Nephron progenitor cell (in vitro differentiated cells): ENCODE data around the gene XRCC4.

Experiments used
- DNase-seq: peaks from one replicate; pipeline ENCODE4 v3.0.0; 2021
- H3K27ac Mint-ChIP-seq: 2 replicates; pipeline ENCODE4 v1.8.0; 2021; ENCODE audit warnings: mild to moderate bottlenecking, moderate library complexity, mixed read lengths
- H3K27me3 Mint-ChIP-seq: 2 replicates; pipeline ENCODE4 v1.8.0; 2021; ENCODE audit warnings: mild to moderate bottlenecking, low read depth, mixed read lengths; ENCODE audit not compliant: poor library complexity
- H3K36me3 Mint-ChIP-seq: 2 replicates; pipeline ENCODE4 v1.8.0; 2021; ENCODE audit warnings: low read depth, mixed read lengths
- H3K4me1 Mint-ChIP-seq: 2 replicates; pipeline ENCODE4 v1.8.0; 2021; ENCODE audit warnings: mixed read lengths
- H3K4me3 Mint-ChIP-seq: 2 replicates; pipeline ENCODE4 v1.8.0; 2021; ENCODE audit warnings: mild to moderate bottlenecking, moderate library complexity, mixed read lengths
- H3K9me3 Mint-ChIP-seq: 2 replicates; pipeline ENCODE4 v1.8.0; 2021; ENCODE audit warnings: mild to moderate bottlenecking, moderate library complexity, mixed read lengths
- CTCF ChIP-seq: fragments of 200-600 bp; sonication (generic); IDR thresholded peaks from 2 replicates; pipeline ENCODE4 v1.5.0; 2021; ENCODE audit warnings: antibody characterized with exemption

XRCC4 gene

DNA sequence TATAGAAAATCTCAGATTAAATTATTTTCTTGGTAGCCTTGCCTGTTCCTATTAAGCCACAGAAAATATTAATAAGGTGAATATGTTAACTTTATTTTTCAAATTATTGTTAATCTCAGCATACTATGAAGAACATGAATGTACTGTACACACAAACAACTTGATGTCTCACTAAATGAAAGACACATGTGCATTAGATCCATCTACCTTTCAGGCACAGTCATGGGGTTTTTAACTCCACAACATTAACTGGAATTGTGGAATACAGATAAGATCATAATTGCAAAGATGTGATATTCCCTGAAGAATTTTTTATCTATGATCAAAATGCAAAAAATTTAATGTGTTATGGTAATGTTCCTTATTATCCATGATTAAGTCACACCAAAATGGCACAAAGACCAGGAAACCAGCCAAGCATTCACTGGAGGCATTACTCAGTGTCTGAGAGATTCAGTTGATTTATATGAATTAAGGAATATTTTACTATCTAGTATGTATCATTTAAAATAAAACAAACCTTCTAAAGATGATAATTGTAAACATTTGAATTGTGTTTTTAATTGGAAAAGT, 244.2 kb downstream of the XRCC4 start:
- Mint-ChIP-seq H3K36me3 (no peaks in the 10 kb centered on the region), H3K27ac (no peak overlapping the region), H3K9me3 (no peaks in the 10 kb centered on the region), H3K4me1 (no peaks in the 10 kb centered on the region), H3K27me3 (no peaks in the 10 kb centered on the region), H3K4me3 (no peak overlapping the region)
- no peak for TF ChIP-seq CTCF
- no peak for DNase-seq

- H3K27ac Mint-ChIP-seq, result no peak overlapping the region
- no peaks in the 10 kb centered on the region for H3K9me3 Mint-ChIP-seq
- H3K4me1 Mint-ChIP-seq, result no peaks in the 10 kb centered on the region
- no peak overlapping the region for H3K4me3 Mint-ChIP-seq
- no peak for DNase-seq
- no peaks in the 10 kb centered on the region for H3K36me3 Mint-ChIP-seq
- no peak for TF ChIP-seq CTCF
- H3K27me3 Mint-ChIP-seq, result no peaks in the 10 kb centered on the region
Observed at GRCh38 chr5:83322273-83322924, 245.1 kb downstream of the XRCC4 start.

- Mint-ChIP-seq H3K4me1 (no peaks in the 10 kb centered on the region), H3K27me3 (no peaks in the 10 kb centered on the region), H3K4me3 (no peak overlapping the region), H3K9me3 (no peaks in the 10 kb centered on the region), H3K27ac (no peak overlapping the region), H3K36me3 (no peaks in the 10 kb centered on the region)
- no peak for TF ChIP-seq CTCF
- DNase-seq, result no peak
Observed at GRCh38 chr5:83323557-83324180, 246.3 kb downstream of the XRCC4 start.

DNA sequence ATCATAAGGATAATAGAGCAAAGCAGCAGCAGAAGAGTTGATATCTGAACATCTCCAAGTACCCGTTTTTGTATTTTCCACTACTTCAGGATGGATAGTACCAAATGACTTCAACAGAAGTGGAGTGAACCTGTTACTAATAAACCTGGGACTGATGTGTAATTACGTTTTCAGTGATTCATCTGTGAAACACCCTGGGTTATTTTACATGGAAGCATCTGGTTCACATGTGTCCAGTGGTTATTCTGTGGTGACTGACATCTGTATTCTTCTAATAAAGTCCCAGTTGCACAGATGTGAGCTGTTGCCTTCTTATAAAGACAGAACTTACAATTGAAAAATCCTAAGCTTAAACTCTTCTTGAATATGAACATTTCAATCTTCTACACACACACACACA, 254.5 kb downstream of the XRCC4 start:
- H3K27me3 Mint-ChIP-seq, result no peaks in the 10 kb centered on the region
- no peaks in the 10 kb centered on the region for H3K9me3 Mint-ChIP-seq
- no peaks in the 10 kb centered on the region for H3K36me3 Mint-ChIP-seq
- no peak for TF ChIP-seq CTCF
- H3K27ac Mint-ChIP-seq, result no peak overlapping the region
- no peak overlapping the region for H3K4me3 Mint-ChIP-seq
- no peak for DNase-seq
- no peaks in the 10 kb centered on the region for H3K4me1 Mint-ChIP-seq

DNA sequence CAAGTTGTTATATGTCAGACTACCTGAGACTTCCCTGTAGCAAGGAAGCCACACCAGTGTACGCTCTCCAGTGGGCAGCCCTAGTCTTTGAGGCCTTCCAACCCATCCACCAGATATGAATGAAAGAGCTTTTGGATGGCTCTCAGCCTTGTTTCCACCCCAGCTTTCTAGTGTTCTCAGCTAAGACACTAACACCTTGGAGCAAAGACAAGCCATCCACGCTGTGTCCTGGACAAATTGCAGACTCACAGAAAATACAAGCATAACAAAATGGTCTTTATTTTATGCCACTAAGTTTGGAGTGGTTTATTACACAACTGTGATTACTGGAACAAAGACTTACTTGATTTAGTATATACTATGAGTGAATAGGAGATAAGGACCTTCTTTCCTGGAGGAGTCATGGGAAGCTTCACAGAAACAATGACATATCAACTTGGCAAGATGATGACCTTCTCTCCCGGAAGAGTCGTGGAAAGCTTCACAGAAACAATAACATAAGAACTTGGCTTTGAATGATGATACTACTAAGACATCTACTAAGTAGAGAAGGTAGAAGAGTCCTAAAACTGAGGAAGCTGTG, 260.2 kb downstream of the XRCC4 start:
- TF ChIP-seq CTCF, result no peak
- no peaks in the 10 kb centered on the region for H3K9me3 Mint-ChIP-seq
- H3K27me3 Mint-ChIP-seq, result no peaks in the 10 kb centered on the region
- H3K4me3 Mint-ChIP-seq, result no peak overlapping the region
- DNase-seq, result no peak
- no peak overlapping the region for H3K27ac Mint-ChIP-seq
- H3K36me3 Mint-ChIP-seq, result no peaks in the 10 kb centered on the region
- H3K4me1 Mint-ChIP-seq, result peaks cover 28% of the 10 kb centered on the region
